Measurements from ENCODE around the gene TAS1R3.

DNA sequence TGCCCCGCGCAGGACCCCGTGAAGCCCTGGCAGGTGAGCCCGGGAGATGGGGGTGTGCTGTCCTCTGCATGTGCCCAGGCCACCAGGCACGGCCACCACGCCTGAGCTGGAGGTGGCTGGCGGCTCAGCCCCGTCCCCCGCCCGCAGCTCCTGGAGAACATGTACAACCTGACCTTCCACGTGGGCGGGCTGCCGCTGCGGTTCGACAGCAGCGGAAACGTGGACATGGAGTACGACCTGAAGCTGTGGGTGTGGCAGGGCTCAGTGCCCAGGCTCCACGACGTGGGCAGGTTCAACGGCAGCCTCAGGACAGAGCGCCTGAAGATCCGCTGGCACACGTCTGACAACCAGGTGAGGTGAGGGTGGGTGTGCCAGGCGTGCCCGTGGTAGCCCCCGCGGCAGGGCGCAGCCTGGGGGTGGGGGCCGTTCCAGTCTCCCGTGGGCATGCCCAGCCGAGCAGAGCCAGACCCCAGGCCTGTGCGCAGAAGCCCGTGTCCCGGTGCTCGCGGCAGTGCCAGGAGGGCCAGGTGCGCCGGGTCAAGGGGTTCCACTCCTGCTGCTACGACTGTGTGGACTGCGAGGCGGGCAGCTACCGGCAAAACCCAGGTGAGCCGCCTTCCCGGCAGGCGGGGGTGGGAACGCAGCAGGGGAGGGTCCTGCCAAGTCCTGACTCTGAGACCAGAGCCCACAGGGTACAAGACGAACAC lies 1.8 kb downstream of the TAS1R3 start:
- no peak for TF ChIP-seq RAD21 (IDR thresholded peaks at IDR 0.05; ENCODE audit: low read length)
- no peak for TF ChIP-seq MAFK (IDR thresholded peaks at IDR 0.05; ENCODE audit: low read depth, low read length)
- TF ChIP-seq POLR2A (IDR thresholded peaks at IDR 0.05; ENCODE audit: low read depth, low read length) = no peak
- no peak for TF ChIP-seq FOS (IDR thresholded peaks at IDR 0.05; ENCODE audit: low read depth, low read length)
- TF ChIP-seq, protein P1, sequence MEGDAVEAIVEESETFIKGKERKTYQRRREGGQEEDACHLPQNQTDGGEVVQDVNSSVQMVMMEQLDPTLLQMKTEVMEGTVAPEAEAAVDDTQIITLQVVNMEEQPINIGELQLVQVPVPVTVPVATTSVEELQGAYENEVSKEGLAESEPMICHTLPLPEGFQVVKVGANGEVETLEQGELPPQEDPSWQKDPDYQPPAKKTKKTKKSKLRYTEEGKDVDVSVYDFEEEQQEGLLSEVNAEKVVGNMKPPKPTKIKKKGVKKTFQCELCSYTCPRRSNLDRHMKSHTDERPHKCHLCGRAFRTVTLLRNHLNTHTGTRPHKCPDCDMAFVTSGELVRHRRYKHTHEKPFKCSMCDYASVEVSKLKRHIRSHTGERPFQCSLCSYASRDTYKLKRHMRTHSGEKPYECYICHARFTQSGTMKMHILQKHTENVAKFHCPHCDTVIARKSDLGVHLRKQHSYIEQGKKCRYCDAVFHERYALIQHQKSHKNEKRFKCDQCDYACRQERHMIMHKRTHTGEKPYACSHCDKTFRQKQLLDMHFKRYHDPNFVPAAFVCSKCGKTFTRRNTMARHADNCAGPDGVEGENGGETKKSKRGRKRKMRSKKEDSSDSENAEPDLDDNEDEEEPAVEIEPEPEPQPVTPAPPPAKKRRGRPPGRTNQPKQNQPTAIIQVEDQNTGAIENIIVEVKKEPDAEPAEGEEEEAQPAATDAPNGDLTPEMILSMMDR (conservative IDR thresholded peaks at IDR 0.05; ENCODE audit: low read depth, low read length) = no peak
- TF ChIP-seq, protein P2, sequence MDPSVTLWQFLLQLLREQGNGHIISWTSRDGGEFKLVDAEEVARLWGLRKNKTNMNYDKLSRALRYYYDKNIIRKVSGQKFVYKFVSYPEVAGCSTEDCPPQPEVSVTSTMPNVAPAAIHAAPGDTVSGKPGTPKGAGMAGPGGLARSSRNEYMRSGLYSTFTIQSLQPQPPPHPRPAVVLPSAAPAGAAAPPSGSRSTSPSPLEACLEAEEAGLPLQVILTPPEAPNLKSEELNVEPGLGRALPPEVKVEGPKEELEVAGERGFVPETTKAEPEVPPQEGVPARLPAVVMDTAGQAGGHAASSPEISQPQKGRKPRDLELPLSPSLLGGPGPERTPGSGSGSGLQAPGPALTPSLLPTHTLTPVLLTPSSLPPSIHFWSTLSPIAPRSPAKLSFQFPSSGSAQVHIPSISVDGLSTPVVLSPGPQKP (IDR thresholded peaks at IDR 0.05; ENCODE audit: borderline replicate concordance, low read depth, low read length) = no peak
- no peak for TF ChIP-seq USF2 (IDR thresholded peaks at IDR 0.05; ENCODE audit: low read depth, low read length)
- TF ChIP-seq CHD1 (IDR thresholded peaks at IDR 0.05; ENCODE audit: low read depth, low read length) = no peak
- TF ChIP-seq RCOR1 (IDR thresholded peaks at IDR 0.05; ENCODE audit: insufficient replicate concordance, low read length) = no peak
- TF ChIP-seq MAZ (IDR thresholded peaks at IDR 0.05; ENCODE audit: borderline replicate concordance, low read depth, low read length) = no peak
